IMR-90 (cell line): ENCODE data around the gene DNAH17.

Experiments used
- CEBPB ChIP-seq: IDR thresholded peaks from 2 replicates; pipeline ENCODE4 v1.6.1; 2012; ENCODE audit warnings: low read depth, low read length, improper control_type of control experiment
- CTCF ChIP-seq: conservative IDR thresholded peaks from 2 replicates; pipeline ENCODE4 v1.5.1; 2012; ENCODE audit warnings: mild to moderate bottlenecking, low read depth, low read length, improper control_type of control experiment
- MAFK ChIP-seq: IDR thresholded peaks from 2 replicates; pipeline ENCODE4 v1.6.1; 2012; ENCODE audit warnings: low read depth, low read length, improper control_type of control experiment
- MAZ ChIP-seq: IDR thresholded peaks from 2 replicates; pipeline ENCODE4 v1.6.1; 2012; ENCODE audit warnings: low read depth, mild to moderate bottlenecking, low read length, improper control_type of control experiment, moderate library complexity, borderline replicate concordance
- POLR2A ChIP-seq: IDR thresholded peaks from 2 replicates; pipeline ENCODE4 v1.6.1; 2012; ENCODE audit warnings: mild to moderate bottlenecking, low read depth, low read length
- RAD21 ChIP-seq: IDR thresholded peaks from 2 replicates; pipeline ENCODE4 v1.6.1; 2012; ENCODE audit warnings: low read length, improper control_type of control experiment
- RCOR1 ChIP-seq: IDR thresholded peaks from 2 replicates; pipeline ENCODE4 v1.6.1; 2012; ENCODE audit warnings: mild to moderate bottlenecking, low read length, improper control_type of control experiment; ENCODE audit not compliant: insufficient replicate concordance
- RFX5 ChIP-seq: IDR thresholded peaks from 2 replicates; pipeline ENCODE4 v1.8.0; 2012; ENCODE audit warnings: low read depth, mild to moderate bottlenecking, low read length, moderate library complexity
- SMC3 ChIP-seq: fragments of 150-350 bp; IDR thresholded peaks from 2 replicates; pipeline ENCODE4 v1.6.1; 2016; ENCODE audit warnings: low read depth, mild to moderate bottlenecking, antibody characterized with exemption, low read length, moderate library complexity
- USF2 ChIP-seq: fragments of 150-350 bp; IDR thresholded peaks from 2 replicates; pipeline ENCODE4 v1.6.1; 2017; ENCODE audit warnings: mild to moderate bottlenecking, antibody characterized with exemption, low read length, low read depth

- TF ChIP-seq CEBPB (no peak), CTCF (no peak), MAZ (no peak), RAD21 (no peak), RCOR1 (no peak), POLR2A (no peak), USF2 (no peak), MAFK (no peak), RFX5 (no peak), SMC3 (no peak)
Observed at GRCh38 chr17:78492116-78492799, 84.9 kb downstream of the DNAH17 start.
